NT2/D1 (cell line): Measurements from ENCODE around the gene CDH5.
A peak's percentile ranks its signal among the peaks of the same experiment; 100 is the strongest.

Experiments
- DNase-seq: peaks from one replicate; pipeline ENCODE4 v3.0.0-alpha.2; 2011; ENCODE audit warnings: low read depth, low spot score
- H3K27me3 ChIP-seq: 2 replicates; pipeline ENCODE4 v1.6.0; 2011; ENCODE audit warnings: mild to moderate bottlenecking; ENCODE audit not compliant: insufficient read length, insufficient read depth
- H3K36me3 ChIP-seq: 2 replicates; pipeline ENCODE4 v1.6.1; 2011; ENCODE audit warnings: mild to moderate bottlenecking, low read length, mixed read lengths; ENCODE audit not compliant: insufficient read depth, insufficient read length
- H3K4me1 ChIP-seq: 2 replicates; pipeline ENCODE4 v1.5.1; 2011; ENCODE audit not compliant: insufficient read depth, insufficient read length
- H3K4me3 ChIP-seq: 2 replicates; pipeline ENCODE4 v1.5.1; 2011; ENCODE audit warnings: low read depth; ENCODE audit not compliant: insufficient read length
- H3K9ac ChIP-seq: 2 replicates; pipeline ENCODE4 v1.6.0; 2011; ENCODE audit warnings: low read depth; ENCODE audit not compliant: insufficient read length
- H3K9me3 ChIP-seq: 2 replicates; pipeline ENCODE4 v1.5.1; 2011; ENCODE audit warnings: mild to moderate bottlenecking, low read length; ENCODE audit not compliant: insufficient read depth
- SUZ12 ChIP-seq: IDR thresholded peaks from 2 replicates; pipeline ENCODE4 v1.6.1; 2011; ENCODE audit not compliant: insufficient read length, insufficient read depth; ENCODE audit errors: extremely low read depth
- YY1 ChIP-seq: IDR thresholded peaks from 2 replicates; pipeline ENCODE4 v1.6.1; 2011; ENCODE audit not compliant: insufficient read length, insufficient read depth
- ZNF274 ChIP-seq: IDR thresholded peaks from 2 replicates; pipeline ENCODE4 v1.6.1; 2011; ENCODE audit warnings: mild to moderate bottlenecking, low read depth, low read length

The CDH5 gene

DNA sequence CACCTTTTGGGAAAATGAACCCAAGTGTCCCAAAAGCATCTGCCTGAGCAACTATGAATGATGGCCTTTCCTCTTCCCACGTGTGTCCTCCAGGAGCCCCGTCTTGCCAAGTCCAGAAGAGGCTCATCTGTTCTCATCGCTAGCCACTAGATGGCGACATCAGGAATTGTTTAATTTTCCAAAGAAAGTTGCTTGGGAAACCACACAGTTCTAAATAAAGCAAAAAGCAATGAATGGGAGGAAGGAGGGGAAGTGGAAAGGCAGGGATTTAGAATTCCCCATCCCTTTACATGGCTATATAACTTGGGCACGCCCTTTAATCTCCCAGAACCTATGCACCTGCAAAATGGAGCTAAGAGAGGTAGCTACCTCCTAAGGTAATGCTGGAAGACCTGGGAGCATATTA, 9.0 kb upstream of the CDH5 start:
- H3K4me1 ChIP-seq = peaks cover 12% of the 10 kb centered on the region
- no peak overlapping the region for H3K4me3 ChIP-seq
- H3K36me3 ChIP-seq = no peaks in the 10 kb centered on the region
- DNase-seq = peak; percentile 69
- no peaks in the 10 kb centered on the region for H3K9me3 ChIP-seq
- H3K9ac ChIP-seq = no peak overlapping the region
- no peaks in the 10 kb centered on the region for H3K27me3 ChIP-seq
- TF ChIP-seq SUZ12 (no peak), ZNF274 (no peak), YY1 (no peak)

DNA sequence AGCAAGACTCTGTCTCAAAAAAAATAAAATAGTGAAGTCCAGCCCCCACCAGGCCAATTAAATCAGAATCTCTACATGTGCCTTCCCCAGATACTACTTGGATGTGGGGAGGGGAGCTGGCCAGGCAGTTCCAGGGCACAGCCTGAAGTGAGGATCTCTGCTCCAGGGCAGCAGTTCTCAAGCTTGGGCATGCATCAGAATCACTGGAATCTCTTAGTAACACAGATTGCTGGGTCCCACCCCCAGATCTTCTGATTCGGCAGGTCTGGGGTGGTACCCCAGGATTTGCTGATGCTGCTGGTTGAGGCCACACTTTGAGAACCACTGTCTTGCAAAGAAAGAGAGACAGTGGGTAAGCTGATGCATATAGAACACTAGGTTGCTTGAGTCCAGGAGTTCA, 8.3 kb upstream of the CDH5 start:
- Histone ChIP-seq H3K9me3 (no peaks in the 10 kb centered on the region), H3K4me3 (no peak overlapping the region), H3K9ac (no peak overlapping the region), H3K36me3 (no peaks in the 10 kb centered on the region), H3K4me1 (peaks cover 12% of the 10 kb centered on the region), H3K27me3 (no peaks in the 10 kb centered on the region)
- TF ChIP-seq SUZ12 (no peak), ZNF274 (no peak)
- no peak for DNase-seq

DNA sequence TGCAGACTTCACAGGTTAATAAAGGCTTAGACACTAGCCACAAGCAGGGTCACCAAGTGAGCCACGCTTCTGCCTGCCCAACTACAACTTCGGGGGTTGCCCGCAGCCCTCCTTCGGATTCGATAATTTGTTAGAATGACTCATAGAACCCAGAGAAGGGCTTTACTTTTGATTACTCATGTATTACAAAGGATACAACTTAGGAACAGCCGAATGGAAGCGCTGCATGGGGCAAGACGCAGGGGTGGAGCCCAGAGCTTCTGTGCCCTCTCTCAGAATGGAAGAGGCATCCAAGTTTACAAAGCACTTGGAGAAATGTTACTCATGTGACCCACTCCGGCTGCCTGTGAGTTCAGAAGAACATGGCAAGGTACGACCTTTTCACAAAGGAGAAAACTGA, 7.5 kb upstream of the CDH5 start:
- H3K4me3 ChIP-seq = no peak overlapping the region
- DNase-seq = no peak
- no peaks in the 10 kb centered on the region for H3K36me3 ChIP-seq
- no peaks in the 10 kb centered on the region for H3K27me3 ChIP-seq
- no peak for TF ChIP-seq YY1
- TF ChIP-seq ZNF274 = no peak
- TF ChIP-seq SUZ12 = no peak
- no peaks in the 10 kb centered on the region for H3K9me3 ChIP-seq
- peaks cover 17% of the 10 kb centered on the region for H3K4me1 ChIP-seq
- H3K9ac ChIP-seq = no peak overlapping the region

DNA sequence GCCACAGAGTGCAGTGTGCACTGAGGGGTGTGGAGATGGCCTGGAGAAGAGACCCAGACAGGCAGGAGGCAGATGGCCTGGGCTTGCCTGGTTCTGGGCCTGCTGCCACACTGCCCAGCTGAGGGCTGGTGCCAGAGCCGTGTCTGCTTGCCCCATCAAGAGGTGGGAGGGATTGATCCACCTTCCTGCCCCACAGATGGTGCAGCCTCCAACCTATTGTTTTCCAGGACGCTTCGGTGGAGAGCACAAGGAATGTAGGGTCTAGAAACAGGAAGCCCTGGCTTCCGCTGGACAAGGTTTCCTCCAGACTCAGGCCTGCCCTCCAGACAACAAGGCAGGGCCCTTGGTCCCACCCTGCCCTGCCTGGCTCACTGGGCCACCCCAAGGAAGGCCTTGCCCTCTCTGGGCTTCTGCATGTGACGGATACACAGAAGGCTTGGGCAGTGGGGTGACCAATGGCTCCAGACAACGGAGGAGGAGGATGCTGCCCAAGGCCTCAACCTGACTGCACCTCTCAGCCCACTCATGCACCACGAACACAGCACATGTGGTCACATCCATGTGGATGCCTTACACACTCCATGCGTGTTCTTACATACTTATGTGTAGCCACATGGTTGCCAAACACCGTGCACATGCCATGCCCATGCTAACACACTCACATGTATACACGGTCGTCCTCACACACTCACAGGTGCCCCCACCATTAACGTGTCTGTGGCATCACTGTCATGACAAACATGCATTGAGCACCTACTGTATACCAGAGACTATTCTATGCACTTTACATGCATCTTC, 6.5 kb upstream of the CDH5 start:
- no peak for DNase-seq
- Histone ChIP-seq H3K27me3 (no peaks in the 10 kb centered on the region), H3K4me1 (peaks cover 21% of the 10 kb centered on the region), H3K9me3 (no peaks in the 10 kb centered on the region), H3K4me3 (no peak overlapping the region), H3K9ac (no peak overlapping the region), H3K36me3 (no peaks in the 10 kb centered on the region)
- TF ChIP-seq ZNF274 (no peak), YY1 (no peak), SUZ12 (no peak)

DNA sequence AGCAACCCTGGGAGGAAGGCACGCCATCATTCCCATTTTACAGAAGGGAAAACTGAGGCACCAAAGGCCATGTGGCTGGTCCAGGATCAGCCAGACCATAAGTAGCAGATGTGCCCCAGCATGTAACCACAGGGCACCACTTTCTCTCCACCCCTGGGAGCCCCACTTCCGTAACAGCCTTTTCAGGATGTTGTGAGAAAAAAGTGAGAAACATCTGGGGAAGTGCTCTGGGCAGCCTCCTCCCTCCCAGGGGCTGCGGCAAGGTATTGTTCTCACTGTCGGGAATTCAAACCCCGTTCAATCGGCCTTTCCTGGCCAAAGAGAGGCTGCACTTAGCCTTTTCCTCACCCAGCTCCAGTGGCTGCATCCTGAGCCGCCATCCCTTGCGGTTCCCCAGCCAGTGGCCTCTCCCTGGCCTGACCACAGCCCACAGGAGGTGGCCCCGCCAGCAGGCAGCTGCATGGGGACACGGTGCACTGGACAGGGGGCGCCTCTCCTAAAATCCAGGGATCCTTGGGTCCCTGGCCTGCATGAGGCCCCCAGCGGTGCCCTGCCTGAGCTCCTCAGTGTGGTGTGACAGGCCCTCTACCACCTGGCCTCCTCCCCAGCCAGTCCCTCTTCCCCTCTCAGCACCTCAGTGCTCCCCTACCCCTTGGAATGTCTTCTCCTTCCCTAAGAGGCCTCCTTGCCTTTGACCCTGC, 5.7 kb upstream of the CDH5 start:
- no peak for TF ChIP-seq ZNF274
- no peak for TF ChIP-seq SUZ12
- no peak for TF ChIP-seq YY1
- no peak for DNase-seq
- Histone ChIP-seq H3K4me3 (no peak overlapping the region), H3K4me1 (peaks cover 25% of the 10 kb centered on the region), H3K27me3 (no peaks in the 10 kb centered on the region), H3K9me3 (no peaks in the 10 kb centered on the region), H3K9ac (no peak overlapping the region), H3K36me3 (no peaks in the 10 kb centered on the region)

DNA sequence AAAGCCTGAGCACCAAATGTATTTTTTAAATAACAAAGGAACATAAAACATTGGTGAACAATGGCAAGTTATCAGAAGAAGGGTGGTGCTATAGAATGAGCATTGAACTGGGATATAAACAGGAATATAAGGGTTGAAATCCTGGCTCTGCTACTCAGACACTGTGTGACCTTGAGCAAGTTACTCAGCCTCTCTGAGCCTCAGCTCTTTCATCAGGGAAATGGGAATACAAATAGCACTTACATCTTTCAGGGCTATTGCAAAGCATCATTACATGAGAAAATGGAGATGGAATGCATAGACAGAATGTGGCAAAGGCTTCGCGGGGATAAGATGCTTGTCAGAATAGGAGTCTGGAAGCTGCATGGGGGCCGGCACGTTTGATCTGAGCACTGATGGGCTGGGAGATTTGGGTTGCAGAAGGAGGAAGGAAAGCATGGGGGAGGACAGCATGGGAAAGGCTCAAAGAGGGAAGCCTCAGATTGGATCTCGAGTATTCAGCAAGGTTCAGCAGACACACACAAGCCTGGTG, 4.8 kb upstream of the CDH5 start:
- no peaks in the 10 kb centered on the region for H3K27me3 ChIP-seq
- no peak overlapping the region for H3K9ac ChIP-seq
- peaks cover 25% of the 10 kb centered on the region for H3K4me1 ChIP-seq
- H3K36me3 ChIP-seq = no peaks in the 10 kb centered on the region
- TF ChIP-seq YY1 (no peak), SUZ12 (no peak), ZNF274 (no peak)
- H3K4me3 ChIP-seq = no peak overlapping the region
- H3K9me3 ChIP-seq = no peaks in the 10 kb centered on the region
- no peak for DNase-seq

DNA sequence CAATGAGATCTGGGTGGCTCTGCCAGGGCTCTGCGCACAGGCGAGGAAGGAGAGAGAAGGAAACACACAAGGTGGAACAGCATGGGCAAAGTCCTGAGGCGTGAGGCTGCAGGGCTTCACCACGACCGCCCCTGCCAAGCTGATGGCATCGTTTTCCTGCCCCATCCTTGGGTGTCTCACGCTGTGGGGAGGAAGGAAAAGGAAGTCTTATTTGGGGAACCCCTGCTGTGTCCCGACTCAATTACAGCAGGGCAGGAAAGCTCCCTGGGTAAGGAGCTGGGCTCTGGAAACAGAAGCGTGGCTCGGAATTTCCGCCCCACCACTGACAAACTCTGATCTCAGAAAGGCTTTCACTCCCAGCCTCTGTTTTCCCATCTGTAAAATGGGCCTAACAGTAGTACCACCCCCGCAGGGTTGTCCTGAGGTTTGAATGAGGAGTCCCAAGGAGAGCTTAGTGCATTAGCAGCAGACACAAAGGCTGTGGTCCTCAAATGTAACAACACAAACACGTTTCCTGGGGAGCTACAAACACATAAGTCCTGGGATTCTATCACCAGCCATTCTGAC, 3.2 kb upstream of the CDH5 start:
- Histone ChIP-seq H3K4me3 (no peak overlapping the region), H3K4me1 (peaks cover 27% of the 10 kb centered on the region), H3K36me3 (no peaks in the 10 kb centered on the region), H3K9me3 (no peaks in the 10 kb centered on the region), H3K27me3 (no peaks in the 10 kb centered on the region), H3K9ac (no peak overlapping the region)
- DNase-seq = peak; percentile 20
- TF ChIP-seq SUZ12 (no peak), ZNF274 (no peak), YY1 (no peak)
